ENCODE measurements around the gene OR5A2.

OR5A2 gene

GRCh38 chr11:59368238-59369022 is 57.8 kb downstream of the OR5A2 start:
- ChIA-PET POLR2A (no interaction called here), CTCF (no interaction called here)
- no peak overlapping the region for H3K4me3 ChIP-seq (ENCODE audit: low read depth, low read length)
- TF ChIP-seq CTCF (IDR thresholded peaks at IDR 0.05; ENCODE audit: insufficient read depth, low read length, missing control alignments) = no peak
- DNase-seq (ENCODE audit: low read depth, low spot score) = no peak

Data from AG04449 (cell line).